IMR-90 (cell line): ENCODE data around the gene STAC2. TPM values are rescaled to one million over a fixed set of nuclear protein-coding genes. Genes with fewer than 3 reads are reported as not detected.

Experiments
- ATAC-seq: fragments of 200-7000 bp; cut with Tn5 transposase; 2 replicates; pipeline ENCODE4 v1.9.1; 2020; ENCODE audit warnings: low read depth, mild to moderate bottlenecking, moderate library complexity
- BruUV-seq: library from RNA; stranded (reverse); fragments of 400-500 nt; replicated peaks from 2 replicates; lab custom pipeline; 2021; lab: Mats Ljungman, UMichigan
- CTCF ChIA-PET: fragments of 300-600 bp; formaldehyde crosslinking; extraction: SDS; loops from one replicate; lab custom pipeline; 2021; ENCODE audit warnings: antibody characterized with exemption; lab: Yijun Ruan, JAX
- POLR2A ChIA-PET: fragments of 300-600 bp; sonication (Branson Sonifier 250); formaldehyde crosslinking; loops from one replicate; lab custom pipeline; 2022; ENCODE audit warnings: antibody characterized with exemption; ENCODE audit not compliant: unreplicated experiment; lab: Charles Lee
- DNase-seq: peaks from one replicate; pipeline ENCODE4 v3.0.0; 2013
- H2AFZ ChIP-seq: replicated peaks from 2 replicates; pipeline ENCODE3; 2013; ENCODE audit warnings: low read length, mild to moderate bottlenecking; ENCODE audit not compliant: poor library complexity
- H2AK5ac ChIP-seq: 2 replicates; pipeline ENCODE4 v1.6.1; 2013; ENCODE audit warnings: low read depth, low read length, inconsistent platforms
- H2AK9ac ChIP-seq: replicated peaks from 2 replicates; pipeline ENCODE3; 2013; ENCODE audit warnings: mild to moderate bottlenecking, low read depth, low read length, moderate library complexity; ENCODE audit not compliant: poor library complexity
- H2BK120ac ChIP-seq: 2 replicates; pipeline ENCODE4 v1.6.1; 2013; ENCODE audit warnings: low read depth, low read length, inconsistent platforms
- H2BK15ac ChIP-seq: 3 replicates; pipeline ENCODE4 v1.6.1; 2013; ENCODE audit warnings: low read depth, low read length, inconsistent platforms
- H2BK20ac ChIP-seq: 2 replicates; pipeline ENCODE4 v1.6.1; 2013; ENCODE audit warnings: low read depth, mild to moderate bottlenecking, inconsistent platforms, low read length, moderate library complexity
- H2BK5ac ChIP-seq: 2 replicates; pipeline ENCODE4 v1.6.1; 2013; ENCODE audit warnings: mild to moderate bottlenecking, low read depth, low read length, inconsistent platforms; ENCODE audit not compliant: poor library complexity, severe bottlenecking
- H3K14ac ChIP-seq: replicated peaks from 2 replicates; pipeline ENCODE4 v1.6.1; 2013; ENCODE audit warnings: low read depth, low read length, inconsistent platforms
- H3K18ac ChIP-seq: 2 replicates; pipeline ENCODE4 v1.6.1; 2013; ENCODE audit warnings: low read depth, low read length, control low read depth
- H3K23ac ChIP-seq: 2 replicates; pipeline ENCODE4 v1.6.1; 2013; ENCODE audit warnings: low read depth, low read length, inconsistent platforms
- H3K27ac ChIP-seq: 2 replicates; pipeline ENCODE4 v1.5.1; 2013; ENCODE audit warnings: mild to moderate bottlenecking, control low read depth, low read length; ENCODE audit not compliant: insufficient read depth
- H3K27me3 ChIP-seq: 2 replicates; pipeline ENCODE4 v1.6.1; 2013; ENCODE audit warnings: low read length; ENCODE audit not compliant: control insufficient read depth, insufficient read depth
- H3K36me3 ChIP-seq: 2 replicates; pipeline ENCODE4 v1.6.1; 2013; ENCODE audit warnings: low read length, mixed read lengths; ENCODE audit not compliant: control insufficient read depth, insufficient read depth
- H3K4ac ChIP-seq: 2 replicates; pipeline ENCODE4 v1.6.1; 2013; ENCODE audit warnings: low read depth, low read length, inconsistent platforms
- H3K4me1 ChIP-seq: 2 replicates; pipeline ENCODE4 v1.6.1; 2013; ENCODE audit warnings: low read length, mixed read lengths; ENCODE audit not compliant: control insufficient read depth, insufficient read depth
- H3K4me2 ChIP-seq: 2 replicates; pipeline ENCODE4 v1.6.1; 2013; ENCODE audit warnings: low read depth, mild to moderate bottlenecking, control low read depth, low read length, moderate library complexity
- H3K4me3 ChIP-seq: 2 replicates; pipeline ENCODE4 v1.5.1; 2013; ENCODE audit warnings: low read depth, mild to moderate bottlenecking, control low read depth, low read length, moderate library complexity; ENCODE audit not compliant: insufficient read depth
- H3K56ac ChIP-seq: 2 replicates; pipeline ENCODE4 v1.6.1; 2013; ENCODE audit warnings: low read length, inconsistent platforms; ENCODE audit not compliant: insufficient read depth; ENCODE audit errors: extremely low read depth
- H3K79me1 ChIP-seq, 2 experiments: 2 replicates each; pipeline ENCODE4 v1.6.1; 2013; ENCODE audit warnings: low read length in 2 of 2, inconsistent platforms in 1 of 2, low read depth in 1 of 2
- H3K9ac ChIP-seq: 2 replicates; pipeline ENCODE4 v1.6.1; 2013; ENCODE audit warnings: low read depth, low read length, control low read depth
- H3K9me1 ChIP-seq: 2 replicates; pipeline ENCODE4 v1.6.1; 2013; ENCODE audit warnings: low read length, inconsistent platforms; ENCODE audit not compliant: insufficient read depth
- H3K9me3 ChIP-seq: 2 replicates; pipeline ENCODE4 v1.6.1; 2013; ENCODE audit warnings: low read length; ENCODE audit not compliant: control insufficient read depth, insufficient read depth
- H4K20me1 ChIP-seq: 2 replicates; pipeline ENCODE4 v1.6.1; 2013; ENCODE audit warnings: low read length, inconsistent platforms; ENCODE audit not compliant: insufficient read depth
- H4K5ac ChIP-seq: 2 replicates; pipeline ENCODE4 v1.6.1; 2013; ENCODE audit warnings: mild to moderate bottlenecking, low read depth, low read length, control low read depth
- H4K8ac ChIP-seq, 2 experiments: 2 replicates each; pipeline ENCODE4 v1.6.1; 2013; ENCODE audit warnings: low read depth in 2 of 2, low read length in 2 of 2, control low read depth in 1 of 2, inconsistent platforms in 1 of 2
- H4K91ac ChIP-seq: 2 replicates; pipeline ENCODE4 v1.6.1; 2013; ENCODE audit warnings: low read depth, low read length, inconsistent platforms; ENCODE audit not compliant: insufficient read depth
- CTCF ChIP-seq: conservative IDR thresholded peaks from 2 replicates; pipeline ENCODE4 v1.5.1; 2012; ENCODE audit warnings: mild to moderate bottlenecking, low read depth, low read length, improper control_type of control experiment
- ELK1 ChIP-seq: fragments of 150-350 bp; IDR thresholded peaks from 2 replicates; pipeline ENCODE4 v1.6.1; 2016; ENCODE audit warnings: low read depth, mild to moderate bottlenecking, low read length, moderate library complexity, borderline replicate concordance
- FOS ChIP-seq: fragments of 150-350 bp; IDR thresholded peaks from 2 replicates; pipeline ENCODE4 v1.6.1; 2016; ENCODE audit warnings: low read depth, low read length
- MAFK ChIP-seq: IDR thresholded peaks from 2 replicates; pipeline ENCODE4 v1.6.1; 2012; ENCODE audit warnings: low read depth, low read length, improper control_type of control experiment
- MXI1 ChIP-seq: IDR thresholded peaks from 2 replicates; pipeline ENCODE4 v1.6.1; 2012; ENCODE audit warnings: low read depth, mild to moderate bottlenecking, low read length, moderate library complexity, borderline replicate concordance
- NFE2L2 ChIP-seq: fragments of 150-350 bp; IDR thresholded peaks from 2 replicates; pipeline ENCODE4 v1.6.1; 2016; ENCODE audit warnings: low read depth, mild to moderate bottlenecking, low read length
- RCOR1 ChIP-seq: IDR thresholded peaks from 2 replicates; pipeline ENCODE4 v1.6.1; 2012; ENCODE audit warnings: mild to moderate bottlenecking, low read length, improper control_type of control experiment; ENCODE audit not compliant: insufficient replicate concordance
- SMC3 ChIP-seq: fragments of 150-350 bp; IDR thresholded peaks from 2 replicates; pipeline ENCODE4 v1.6.1; 2016; ENCODE audit warnings: low read depth, mild to moderate bottlenecking, antibody characterized with exemption, low read length, moderate library complexity
- USF2 ChIP-seq: fragments of 150-350 bp; IDR thresholded peaks from 2 replicates; pipeline ENCODE4 v1.6.1; 2017; ENCODE audit warnings: mild to moderate bottlenecking, antibody characterized with exemption, low read length, low read depth
- WGBS, 2 experiments: methylation state at CpG; one replicate each; pipeline versions ENCODE4 v1.1.5 to v1.1.7; 2013; ENCODE audit warnings: missing lambda C conversion rate in 2 of 2; ENCODE audit not compliant: insufficient read length in 1 of 2; ENCODE audit errors: extremely low coverage in 2 of 2; 5-methylcytosine and 5-hydroxymethylcytosine counted together
- dilution Hi-C: fragments of 300-500 bp; cut with HindIII; formaldehyde crosslinking; loops from one replicate; pipeline ENCODE4 v1.14.3; 2018; ENCODE audit warnings: low sequenced_read_pairs; ENCODE audit not compliant: unreplicated experiment
- in situ Hi-C: fragments of 300-500 bp; cut with MboI; formaldehyde crosslinking; loops from 3 replicates; pipeline ENCODE4 v1.14.3; 2019; ENCODE audit warnings: low sequenced_read_pairs, inconsistent platforms, mixed read lengths
- intact Hi-C: fragments of 100-400 bp; cut with micrococcal nuclease; formaldehyde crosslinking; loops from 2 replicates; pipeline ENCODE4 v1.10.0; 2022
- polyA plus RNA-seq, 3 experiments: library from polyadenylated mRNA; depleted of rRNA; stranded (reverse); fragments of >200 nt; gene quantifications; 2 replicates each; pipeline ENCODE4 v1.2.3, GENCODE V29; 2012; ENCODE audit warnings: low replicate concordance in 1 of 3
- total RNA-seq: library from RNA; depleted of rRNA; stranded (reverse); fragments of >200 nt; gene quantifications from 2 replicates; pipeline ENCODE4 v1.2.3, GENCODE V29; 2012

The STAC2 gene
- total and polyA plus RNA-seq, 2 of the 4 experiments (the other 2 are of a cell fraction), result 0.02 TPM; not detected in 1

GRCh38 chr17:39195568-39196160 lies 30.1 kb downstream of the STAC2 start:
- H3K9ac ChIP-seq, result no peak overlapping the region
- H2BK5ac ChIP-seq, result no peak overlapping the region
- no peak for TF ChIP-seq ELK1
- TF ChIP-seq USF2, result no peak
- no peak for TF ChIP-seq FOS
- TF ChIP-seq RCOR1, result no peak
- no peak for TF ChIP-seq NFE2L2
- no peak for TF ChIP-seq MXI1
- TF ChIP-seq CTCF, result no peak
- TF ChIP-seq MAFK, result no peak
- no peak for TF ChIP-seq SMC3
- no peak overlapping the region for H2BK20ac ChIP-seq
- peaks cover 26% of the 10 kb centered on the region for H3K9me1 ChIP-seq
- ChIA-PET CTCF (no interaction called here), POLR2A (no interaction called here)
- intact Hi-C loops, result no loop called here
- 100% methylated on average over 3 of the region's 8 CpGs; no CpG with 5 or more reads in 1 of the 2 experiments for WGBS, 2 experiments
- no peak overlapping the region for H3K27ac ChIP-seq
- BruUV-seq, result no TSS peak
- dilution Hi-C loops, result no loop called here
- H2BK15ac ChIP-seq, result no peak overlapping the region
- H4K20me1 ChIP-seq, result peaks cover 23% of the 10 kb centered on the region
- peaks cover 19% of the 10 kb centered on the region for H3K4me1 ChIP-seq
- H3K79me1 ChIP-seq, result peaks cover 32 to 64% of the 10 kb centered on the region in 2 experiments
- H3K56ac ChIP-seq, result no peak overlapping the region
- in situ Hi-C loops, result no loop called here
- H4K5ac ChIP-seq, result no peak overlapping the region
- no peaks in the 10 kb centered on the region for H3K9me3 ChIP-seq
- H3K18ac ChIP-seq, result no peak overlapping the region
- H4K8ac ChIP-seq, result peak overlapping the region in 1 of 2 experiments; percentile 14; a peak in 1 of 4 replicates
- H2AFZ ChIP-seq, result no peak overlapping the region
- peak overlapping the region; percentile 92 for H2AK9ac ChIP-seq
- H3K27me3 ChIP-seq, result no peaks in the 10 kb centered on the region
- H3K23ac ChIP-seq, result no peak overlapping the region
- H3K4me2 ChIP-seq, result peak overlapping the region; percentile 91; the same call in 1 of the 2 replicates
- H3K4me3 ChIP-seq, result no peak overlapping the region
- peaks cover 26% of the 10 kb centered on the region for H3K36me3 ChIP-seq
- H3K4ac ChIP-seq, result no peak overlapping the region; the same call in 1 of the 2 replicates
- ATAC-seq, result no peak
- peak overlapping the region; percentile 49; the same call in 1 of the 2 replicates for H2AK5ac ChIP-seq
- no peak for DNase-seq
- no peak overlapping the region for H3K14ac ChIP-seq
- H2BK120ac ChIP-seq, result no peak overlapping the region
- H4K91ac ChIP-seq, result no peak overlapping the region
